GM06990 (cell line): ENCODE measurements around the gene ANKRD33.

Experiments used
- DNase-seq: peaks from one replicate; pipeline ENCODE4 v3.0.0-alpha.2; 2011; ENCODE audit not compliant: insufficient read length; ENCODE audit errors: extremely low read depth
- H3K27me3 ChIP-seq: replicated peaks from 2 replicates; pipeline ENCODE4 v1.6.0; 2011; ENCODE audit warnings: low read length; ENCODE audit not compliant: control insufficient read depth, insufficient read depth
- H3K36me3 ChIP-seq: 2 replicates; pipeline ENCODE4 v1.5.1; 2011; ENCODE audit warnings: low read length; ENCODE audit not compliant: control insufficient read depth, insufficient read depth
- H3K4me3 ChIP-seq: replicated peaks from 2 replicates; pipeline ENCODE4 v1.5.1; 2011; ENCODE audit warnings: low read depth, mild to moderate bottlenecking, control low read depth, low read length
- TF ChIP-seq, protein P1 (sequence below): IDR thresholded peaks from 2 replicates; pipeline ENCODE4 v1.5.1; 2011; ENCODE audit warnings: low read length, control low read depth, mild to moderate bottlenecking, inconsistent platforms; ENCODE audit not compliant: insufficient read depth, poor library complexity, severe bottlenecking

Gene ANKRD33

DNA sequence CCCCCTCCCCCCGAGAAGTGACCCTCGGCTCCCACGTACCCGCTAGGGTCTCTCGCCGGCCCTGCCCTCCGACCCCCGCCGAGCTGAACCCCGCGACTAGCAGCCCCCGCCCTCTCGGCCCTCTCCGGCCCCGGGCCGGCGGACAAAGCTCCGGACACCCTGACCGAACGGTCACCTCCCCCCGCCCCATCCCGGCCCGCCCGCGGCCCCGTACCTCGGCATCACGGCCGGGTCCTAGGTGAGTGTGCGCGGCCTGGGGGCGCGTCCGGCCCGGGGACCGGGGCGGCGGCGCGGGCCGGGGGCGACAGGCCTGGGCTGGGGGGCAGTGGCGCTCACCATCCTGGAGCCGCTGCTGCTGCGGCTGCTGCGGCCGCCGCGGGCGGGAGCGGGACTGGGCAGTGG is 39.6 kb upstream of the ANKRD33 start, which contains the start of gene FIGNL2:
Gene FIGNL2 (minus strand): TSS at position 393 of the 402 bp plus-strand sequence. CDS start 26,305 bp downstream, outside the sequence.
- no peaks in the 10 kb centered on the region for H3K36me3 ChIP-seq
- DNase-seq = no peak
- no peak within 1 kb of the TSS for H3K4me3 ChIP-seq
- TF ChIP-seq, protein P1, sequence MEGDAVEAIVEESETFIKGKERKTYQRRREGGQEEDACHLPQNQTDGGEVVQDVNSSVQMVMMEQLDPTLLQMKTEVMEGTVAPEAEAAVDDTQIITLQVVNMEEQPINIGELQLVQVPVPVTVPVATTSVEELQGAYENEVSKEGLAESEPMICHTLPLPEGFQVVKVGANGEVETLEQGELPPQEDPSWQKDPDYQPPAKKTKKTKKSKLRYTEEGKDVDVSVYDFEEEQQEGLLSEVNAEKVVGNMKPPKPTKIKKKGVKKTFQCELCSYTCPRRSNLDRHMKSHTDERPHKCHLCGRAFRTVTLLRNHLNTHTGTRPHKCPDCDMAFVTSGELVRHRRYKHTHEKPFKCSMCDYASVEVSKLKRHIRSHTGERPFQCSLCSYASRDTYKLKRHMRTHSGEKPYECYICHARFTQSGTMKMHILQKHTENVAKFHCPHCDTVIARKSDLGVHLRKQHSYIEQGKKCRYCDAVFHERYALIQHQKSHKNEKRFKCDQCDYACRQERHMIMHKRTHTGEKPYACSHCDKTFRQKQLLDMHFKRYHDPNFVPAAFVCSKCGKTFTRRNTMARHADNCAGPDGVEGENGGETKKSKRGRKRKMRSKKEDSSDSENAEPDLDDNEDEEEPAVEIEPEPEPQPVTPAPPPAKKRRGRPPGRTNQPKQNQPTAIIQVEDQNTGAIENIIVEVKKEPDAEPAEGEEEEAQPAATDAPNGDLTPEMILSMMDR = no peak
- H3K27me3 ChIP-seq = peaks cover 2% of the 10 kb centered on the region

DNA sequence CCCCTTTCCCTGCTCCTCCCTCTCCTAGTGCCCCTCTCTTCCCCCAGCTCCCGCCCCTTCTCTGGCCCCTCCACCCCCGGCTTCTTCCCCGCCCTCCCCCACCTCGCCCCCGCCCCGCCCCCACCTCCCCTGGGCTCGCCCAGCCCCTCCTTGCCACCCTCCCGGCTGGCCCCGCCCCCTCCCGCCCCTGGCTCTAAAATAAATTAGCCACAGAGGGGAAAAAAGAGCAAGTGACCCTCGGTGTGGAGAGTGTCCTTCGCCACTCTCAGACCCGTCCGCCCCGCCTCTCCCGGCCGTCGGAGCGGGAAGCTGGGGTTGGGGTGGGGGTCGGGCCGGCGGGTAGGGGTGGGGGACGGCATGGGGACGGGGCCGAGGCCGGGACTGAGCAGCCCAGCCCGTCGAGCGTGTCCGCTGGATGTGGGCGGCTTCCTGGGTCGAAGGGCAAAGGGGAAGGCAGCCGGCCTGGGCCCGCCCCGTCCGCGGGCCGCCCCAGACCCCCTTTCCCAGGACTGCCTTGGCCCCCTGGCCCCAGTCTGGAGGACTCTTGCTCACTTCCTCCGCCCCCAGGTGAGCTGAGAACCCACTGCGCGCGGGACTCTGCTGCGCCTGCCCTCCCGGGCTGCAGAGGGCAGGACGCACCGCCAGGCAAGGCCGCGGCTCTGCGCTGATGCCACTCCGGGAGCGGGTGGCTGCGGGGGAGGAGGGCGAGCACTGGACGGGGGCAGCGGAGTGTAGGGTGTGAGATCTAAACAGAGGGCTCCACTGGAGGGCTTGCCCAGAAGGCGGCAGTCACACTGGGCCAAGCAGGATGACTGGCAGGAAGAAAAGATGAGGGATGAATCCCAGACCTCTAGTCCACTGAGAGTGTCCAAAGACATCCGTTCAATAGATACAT is 38.8 kb upstream of the ANKRD33 start:
- peaks cover 2% of the 10 kb centered on the region for H3K27me3 ChIP-seq

DNA sequence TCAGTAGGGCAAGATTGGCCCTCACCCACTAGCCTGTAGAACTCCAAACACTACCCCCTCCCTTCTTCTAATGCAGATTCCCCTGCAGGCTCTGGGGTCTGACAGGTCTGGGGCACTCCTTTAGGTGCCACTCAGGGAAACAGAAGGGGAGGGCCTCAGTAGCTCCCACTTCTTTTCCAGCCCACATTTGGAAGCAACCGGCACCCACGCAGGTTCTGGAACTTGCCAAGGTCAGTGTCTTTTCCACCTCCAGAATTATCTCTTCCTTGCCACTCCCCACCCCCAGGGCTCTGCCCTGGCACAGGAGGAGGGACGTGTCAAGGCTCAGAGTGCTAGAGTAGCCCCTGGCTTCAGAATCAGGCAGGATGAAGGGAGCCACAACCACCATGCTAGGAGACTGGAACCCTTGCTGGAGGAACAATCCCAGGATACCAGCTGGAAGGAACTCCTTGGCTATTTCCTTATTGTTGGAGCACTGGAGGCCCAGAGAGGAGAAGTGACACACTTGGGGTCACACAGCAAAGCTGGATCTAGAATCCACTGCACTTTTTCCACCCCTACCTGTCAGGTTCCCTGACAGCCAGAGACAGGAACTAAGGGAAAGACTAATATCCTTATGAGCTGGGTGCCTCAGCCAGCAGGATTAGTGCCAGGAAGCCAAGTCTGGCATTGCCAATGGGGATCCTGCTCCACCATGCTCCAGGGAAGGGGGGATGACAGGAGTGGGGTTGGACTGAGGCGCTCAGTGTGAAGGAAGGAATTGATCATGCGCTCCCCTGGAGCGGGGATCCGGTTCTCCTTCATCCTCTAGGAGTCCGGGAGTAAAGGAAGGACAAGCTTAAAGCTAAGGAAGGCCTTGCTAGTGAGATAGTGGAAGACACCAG is 37.6 kb upstream of the ANKRD33 start:
- TF ChIP-seq, protein P1 = no peak
- Histone ChIP-seq H3K36me3 (no peaks in the 10 kb centered on the region), H3K4me3 (no peak overlapping the region), H3K27me3 (peaks cover 2% of the 10 kb centered on the region)
- no peak for DNase-seq

More for the DNA sequence above, 38.8 kb upstream of the ANKRD33 start:
- TF ChIP-seq, protein P1 = no peak
- Histone ChIP-seq H3K36me3 (no peaks in the 10 kb centered on the region), H3K4me3 (no peak overlapping the region)
- DNase-seq = no peak

DNA sequence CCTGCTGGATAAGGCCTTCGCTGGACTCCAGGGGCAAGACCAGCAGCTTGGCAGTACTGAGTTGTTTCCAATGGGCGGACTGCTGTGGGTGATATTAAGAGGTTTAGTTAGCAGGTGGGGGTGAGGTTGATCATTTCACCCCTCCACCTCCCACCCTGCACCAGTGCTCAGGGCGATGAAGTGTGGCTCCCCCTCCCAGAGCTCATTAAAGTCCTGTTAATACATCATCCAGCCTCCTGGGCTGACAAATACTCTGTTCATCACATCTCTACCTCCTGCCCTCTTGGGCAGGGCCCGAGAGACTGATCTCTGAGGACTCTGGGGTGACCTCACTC is 37.0 kb upstream of the ANKRD33 start:
- DNase-seq = no peak
- TF ChIP-seq, protein P1 = no peak
- no peak overlapping the region for H3K4me3 ChIP-seq
- H3K27me3 ChIP-seq = peaks cover 2% of the 10 kb centered on the region
- H3K36me3 ChIP-seq = no peaks in the 10 kb centered on the region

DNA sequence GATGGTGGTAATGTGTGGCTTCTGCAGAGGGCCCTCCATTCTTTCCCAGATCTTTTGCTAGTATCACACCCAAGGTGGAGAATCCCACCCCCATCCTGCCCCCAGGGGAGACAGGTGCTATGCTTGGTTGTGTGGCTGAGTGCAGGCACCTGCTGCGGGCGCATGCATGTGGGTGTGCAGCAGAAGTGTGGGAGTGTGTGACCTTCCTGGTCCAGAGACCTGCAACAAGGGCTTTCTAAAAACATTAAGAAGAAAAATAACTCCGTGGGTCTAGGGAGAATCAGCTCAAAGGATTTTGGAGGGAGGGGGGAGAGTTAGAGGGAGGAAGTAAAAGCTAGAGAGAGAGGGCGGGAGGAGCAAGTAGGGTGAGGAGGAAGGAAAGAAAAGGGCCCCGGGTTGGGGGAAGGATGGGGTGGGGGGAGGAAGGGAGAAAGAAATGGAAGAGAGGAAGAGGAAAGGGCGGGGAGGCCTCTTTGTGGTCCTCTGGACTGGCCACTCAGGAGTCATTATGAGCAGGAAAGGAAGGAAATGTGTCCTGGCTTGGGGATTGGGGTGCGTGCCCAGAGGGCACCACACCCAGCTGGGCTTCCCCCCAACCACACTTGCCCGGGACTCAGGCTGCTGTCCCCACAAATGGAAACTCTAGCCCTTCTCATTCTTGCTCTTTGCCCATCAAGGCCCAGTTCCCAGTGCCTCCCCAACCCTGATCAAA is 36.3 kb upstream of the ANKRD33 start:
- H3K36me3 ChIP-seq = no peaks in the 10 kb centered on the region
- peaks cover 2% of the 10 kb centered on the region for H3K27me3 ChIP-seq
- H3K4me3 ChIP-seq = no peak overlapping the region
- no peak for DNase-seq
- TF ChIP-seq, protein P1 = no peak
